Keratinocyte (primary cell): ENCODE results near the gene GRM5.

Experiments used
- EZH2 ChIP-seq: IDR thresholded peaks from one replicate; pipeline ENCODE4 v1.6.1; 2012; ENCODE audit warnings: inconsistent platforms, mild to moderate bottlenecking, low read length, moderate library complexity
- TF ChIP-seq, protein P1 (sequence below), 3 experiments: IDR thresholded peaks in 1 of 3; conservative IDR thresholded peaks in 1 of 3; optimal IDR thresholded peaks in 1 of 3; 2 replicates in 2 of 3; 3 replicates in 1 of 3; pipeline versions ENCODE3 to v1.5.1; 2011; ENCODE audit warnings: low read length in 3 of 3, mild to moderate bottlenecking in 3 of 3, moderate library complexity in 2 of 3, control low read depth in 1 of 3, inconsistent platforms in 1 of 3; ENCODE audit not compliant: insufficient read depth in 2 of 3; ENCODE audit errors: extremely low read depth in 1 of 3

DNA sequence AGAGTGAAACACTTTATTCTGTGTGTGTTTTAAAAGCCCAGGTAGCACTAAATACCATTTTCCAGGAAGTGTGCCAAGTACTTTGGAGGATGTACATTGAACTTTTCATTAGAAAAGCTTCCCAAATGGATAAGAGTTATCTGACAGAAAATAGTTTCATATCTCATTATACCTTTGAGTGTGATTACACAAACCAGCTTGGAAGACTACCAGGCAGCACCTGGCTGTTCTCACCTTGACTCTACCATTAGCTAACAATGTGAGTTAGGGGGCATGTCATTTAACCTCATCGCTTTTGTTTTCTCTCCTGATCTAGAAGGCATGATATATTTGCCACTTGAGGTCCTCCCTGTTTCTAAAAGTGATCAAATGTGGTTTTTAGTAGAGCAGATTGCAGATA lies 50.2 kb downstream of the GRM5 start:
- TF ChIP-seq, protein P1, sequence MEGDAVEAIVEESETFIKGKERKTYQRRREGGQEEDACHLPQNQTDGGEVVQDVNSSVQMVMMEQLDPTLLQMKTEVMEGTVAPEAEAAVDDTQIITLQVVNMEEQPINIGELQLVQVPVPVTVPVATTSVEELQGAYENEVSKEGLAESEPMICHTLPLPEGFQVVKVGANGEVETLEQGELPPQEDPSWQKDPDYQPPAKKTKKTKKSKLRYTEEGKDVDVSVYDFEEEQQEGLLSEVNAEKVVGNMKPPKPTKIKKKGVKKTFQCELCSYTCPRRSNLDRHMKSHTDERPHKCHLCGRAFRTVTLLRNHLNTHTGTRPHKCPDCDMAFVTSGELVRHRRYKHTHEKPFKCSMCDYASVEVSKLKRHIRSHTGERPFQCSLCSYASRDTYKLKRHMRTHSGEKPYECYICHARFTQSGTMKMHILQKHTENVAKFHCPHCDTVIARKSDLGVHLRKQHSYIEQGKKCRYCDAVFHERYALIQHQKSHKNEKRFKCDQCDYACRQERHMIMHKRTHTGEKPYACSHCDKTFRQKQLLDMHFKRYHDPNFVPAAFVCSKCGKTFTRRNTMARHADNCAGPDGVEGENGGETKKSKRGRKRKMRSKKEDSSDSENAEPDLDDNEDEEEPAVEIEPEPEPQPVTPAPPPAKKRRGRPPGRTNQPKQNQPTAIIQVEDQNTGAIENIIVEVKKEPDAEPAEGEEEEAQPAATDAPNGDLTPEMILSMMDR (optimal IDR thresholded peaks at IDR 0.05 in 1 of 3, IDR thresholded peaks at IDR 0.05 in 1 of 3, conservative IDR thresholded peaks at IDR 0.05 in 1 of 3; ENCODE audit: extremely low read depth in 1 of 3, insufficient read depth in 2 of 3, low read length in 3 of 3): no peak
- TF ChIP-seq EZH2: no peak
